GM18858 (cell line): ENCODE measurements around the gene ZNF23.
A peak's percentile ranks its signal among the peaks of the same experiment; 100 is the strongest.
"Not testable (repeated sequence)": the region's sequence is repeated elsewhere in the genome, so short reads cannot be mapped to it uniquely, and the experiment has no call there.

ENCODE experiments used
- ATAC-seq: cut with Tn5 transposase; IDR thresholded peaks from one replicate; pipeline ENCODE4 v1.9.1; 2021; ENCODE audit not compliant: unreplicated experiment

The ZNF23 gene

GRCh38 chr16:71461686-71462648 lies at the start of gene ZNF23:
Gene ZNF23, minus strand, starts transcription at chr16:71462247. Its CDS starts 5,451 bp downstream, at chr16:71456796.
- ATAC-seq, result peak; percentile 88

- no peak for ATAC-seq
Observed at GRCh38 chr16:71507061-71507460, 45.0 kb upstream of the ZNF23 start.

- no peak for ATAC-seq
Observed at GRCh38 chr16:71504901-71505300, 42.9 kb upstream of the ZNF23 start.

- ATAC-seq, result not testable (repeated sequence)
Observed at GRCh38 chr16:71504051-71504450, 42.0 kb upstream of the ZNF23 start.

GRCh38 chr16:71501547-71501946 lies 39.5 kb upstream of the ZNF23 start:
- no peak for ATAC-seq

- ATAC-seq, result no peak
Observed at GRCh38 chr16:71500964-71501363, 38.9 kb upstream of the ZNF23 start.

GRCh38 chr16:71499775-71500364 lies 37.8 kb upstream of the ZNF23 start:
- peak; percentile 58 for ATAC-seq

- ATAC-seq, result no peak
Observed at GRCh38 chr16:71498031-71498430, 36.0 kb upstream of the ZNF23 start.

- ATAC-seq, result no peak
Observed at GRCh38 chr16:71493213-71493612, 31.2 kb upstream of the ZNF23 start.

GRCh38 chr16:71492786-71493185 lies 30.7 kb upstream of the ZNF23 start:
- no peak for ATAC-seq

- ATAC-seq, result no peak
Observed at GRCh38 chr16:71491054-71491453, 29.0 kb upstream of the ZNF23 start.

- ATAC-seq, result no peak
Observed at GRCh38 chr16:71490361-71490760, 28.3 kb upstream of the ZNF23 start.

- no peak for ATAC-seq
Observed at GRCh38 chr16:71489122-71489521, 27.1 kb upstream of the ZNF23 start, which contains the start of gene ZNF19. Gene ZNF19, minus strand, starts transcription at chr16:71489324. Its CDS starts 7,210 bp downstream, at chr16:71482114.

GRCh38 chr16:71484006-71484893 lies 22.2 kb upstream of the ZNF23 start:
- peak; percentile 81 for ATAC-seq

- no peak for ATAC-seq
Observed at GRCh38 chr16:71482569-71482968, 20.5 kb upstream of the ZNF23 start.

GRCh38 chr16:71480956-71481355 lies 18.9 kb upstream of the ZNF23 start:
- ATAC-seq, result no peak

GRCh38 chr16:71479420-71479819 lies 17.4 kb upstream of the ZNF23 start:
- ATAC-seq, result no peak

- no peak for ATAC-seq
Observed at GRCh38 chr16:71476457-71477124, 14.5 kb upstream of the ZNF23 start.

GRCh38 chr16:71474864-71475263 lies 12.8 kb upstream of the ZNF23 start:
- ATAC-seq, result no peak

GRCh38 chr16:71473891-71474290 lies 11.8 kb upstream of the ZNF23 start:
- ATAC-seq, result no peak

GRCh38 chr16:71472931-71473330 lies 10.9 kb upstream of the ZNF23 start:
- ATAC-seq, result no peak
